GM21381 (cell line): Measurements from ENCODE around the gene ZBTB8A.
A peak's percentile ranks its signal among the peaks of the same experiment; 100 is the strongest.
"Not testable (repeated sequence)": the region's sequence is repeated elsewhere in the genome, so short reads cannot be mapped to it uniquely, and the experiment has no call there.

Source experiments
- ATAC-seq: cut with Tn5 transposase; IDR thresholded peaks from one replicate; pipeline ENCODE4 v1.9.1; 2021; ENCODE audit warnings: mild to moderate bottlenecking, moderate library complexity; ENCODE audit not compliant: unreplicated experiment

Gene ZBTB8A

DNA sequence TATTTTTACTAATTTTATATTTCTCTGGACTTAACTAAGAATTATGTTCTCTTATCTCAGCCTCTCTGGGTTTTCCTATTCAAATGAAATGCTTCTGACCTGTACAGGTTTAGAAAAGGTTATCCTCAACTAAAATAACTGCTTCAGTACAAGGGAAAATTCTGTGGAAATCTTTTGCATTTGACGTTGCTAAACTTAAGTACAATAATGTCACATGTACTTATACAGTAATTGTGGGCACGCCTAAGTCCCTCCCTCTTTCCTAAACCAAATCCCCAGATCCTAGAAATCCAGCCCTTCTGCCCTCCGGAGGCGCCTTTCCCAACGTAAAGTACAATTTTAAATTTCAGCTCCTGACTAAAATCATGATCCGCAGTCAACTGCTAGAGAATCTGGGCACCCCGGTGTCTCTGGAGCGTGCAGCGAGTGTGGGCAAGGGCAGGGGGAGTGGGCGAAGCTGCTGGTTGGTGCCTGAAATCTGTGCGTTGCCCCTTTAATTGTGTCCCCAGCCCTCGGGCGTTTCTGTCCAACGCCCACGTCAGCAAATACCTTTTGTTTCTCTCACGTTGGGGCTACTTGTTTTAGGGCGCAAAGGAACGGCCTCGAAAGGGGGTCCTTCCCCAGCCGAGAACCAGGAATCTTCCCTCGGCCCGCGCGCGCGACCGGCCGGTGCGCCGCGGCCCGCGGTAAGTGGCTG is at the start of gene ZBTB8A:
Gene ZBTB8A, plus strand, starts transcription at position 541 of the 697 bp plus-strand sequence. CDS start 53,505 bp downstream, outside the sequence.
- ATAC-seq = no peak

DNA sequence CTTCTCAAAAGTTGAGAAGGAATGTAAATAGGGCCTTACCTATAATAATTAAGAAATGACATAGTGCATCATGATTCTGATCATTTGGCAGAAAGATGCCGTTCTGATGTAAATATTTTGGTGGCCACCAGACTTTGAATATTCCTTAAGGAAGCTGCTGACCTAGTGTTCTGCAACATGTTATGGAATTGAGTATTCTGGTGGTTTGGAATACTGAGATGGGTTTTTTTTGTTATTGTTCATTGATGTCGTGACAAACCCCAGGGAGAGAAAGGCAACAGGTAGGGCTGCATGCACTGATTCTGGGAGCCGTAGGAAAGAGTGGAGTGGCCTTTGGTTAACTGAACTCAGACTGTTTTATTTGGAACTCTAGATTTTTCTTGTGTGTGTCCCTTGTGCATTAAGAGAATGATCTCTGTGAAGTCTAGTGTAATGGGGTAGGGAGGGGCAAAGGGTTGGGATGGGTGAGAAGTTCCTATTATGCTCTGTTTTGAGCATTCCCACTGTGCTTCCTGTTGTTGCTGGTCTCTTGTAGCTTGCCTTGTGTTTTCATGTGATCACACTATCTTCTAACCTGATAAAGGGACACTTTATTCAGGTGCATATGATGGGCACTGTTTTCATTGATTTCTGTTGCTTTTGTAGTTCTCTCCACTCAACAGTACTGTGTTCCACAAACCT is 49.3 kb upstream of the ZBTB8A start:
- no peak for ATAC-seq

DNA sequence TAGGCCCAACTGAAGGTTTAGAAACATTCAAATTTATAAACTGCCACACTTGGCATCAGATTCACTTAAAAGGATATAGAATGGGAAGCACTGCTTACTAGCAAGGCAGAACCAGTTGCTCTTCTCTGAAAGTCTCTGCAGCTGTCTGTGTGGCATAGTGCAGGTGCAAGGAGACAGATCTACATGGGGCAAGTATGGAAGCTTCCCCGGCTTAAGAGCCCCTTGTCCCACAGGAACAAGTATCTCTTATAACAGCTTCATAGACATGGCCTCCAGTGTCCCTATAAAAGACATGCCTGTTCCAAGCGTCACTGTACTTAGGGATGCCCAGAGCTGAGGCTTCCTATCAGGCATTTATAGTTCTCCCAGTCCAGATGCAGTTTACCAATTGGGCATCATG is 47.8 kb upstream of the ZBTB8A start:
- no peak for ATAC-seq

DNA sequence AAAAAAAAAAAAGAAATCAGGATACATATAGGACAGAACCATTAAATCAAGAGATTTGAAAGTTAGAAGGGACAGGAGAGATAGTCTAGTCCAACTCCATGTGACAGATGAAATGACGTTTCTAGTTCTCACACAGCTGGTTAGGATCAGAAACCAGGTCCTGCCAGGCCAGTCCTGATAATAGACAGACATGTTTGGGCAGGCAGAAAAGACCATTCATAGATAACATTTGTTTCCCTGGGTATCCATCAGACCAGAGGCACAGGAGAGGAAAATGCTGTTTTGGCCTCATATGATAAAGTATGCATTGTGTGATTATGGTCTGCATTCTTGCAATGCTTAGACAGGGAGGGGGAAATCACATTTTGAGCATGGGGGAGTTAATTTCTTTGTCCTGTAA is 45.0 kb upstream of the ZBTB8A start:
- no peak for ATAC-seq

DNA sequence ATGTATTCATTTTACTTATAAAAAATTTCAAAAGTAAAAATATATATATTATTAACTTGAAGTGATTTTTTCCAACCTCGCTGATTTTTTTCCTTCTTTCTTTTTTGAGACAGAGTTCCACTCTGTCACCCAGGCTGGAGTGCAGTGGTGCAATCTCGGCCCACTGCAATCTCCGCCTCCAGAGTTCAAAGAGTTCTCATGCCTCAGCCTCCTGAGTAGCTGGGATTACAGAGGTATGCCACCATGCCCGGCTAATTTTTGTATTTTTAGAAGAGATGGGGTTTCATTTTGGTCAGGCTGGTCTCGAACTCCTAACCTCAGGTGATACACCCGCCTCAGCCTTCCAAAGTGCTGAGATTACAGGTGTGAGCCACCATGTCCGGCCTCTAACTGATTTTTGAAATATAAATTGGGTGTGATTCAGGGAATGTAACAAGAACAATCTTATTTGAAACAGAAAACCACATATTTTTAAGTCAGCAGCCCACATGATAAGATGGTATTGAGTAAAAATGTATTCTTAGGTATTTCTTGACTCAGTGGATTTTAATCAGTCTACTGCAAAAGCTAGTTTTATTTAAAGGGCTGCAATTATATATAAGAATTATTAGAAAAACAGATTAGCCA is 44.4 kb upstream of the ZBTB8A start:
- no peak for ATAC-seq

DNA sequence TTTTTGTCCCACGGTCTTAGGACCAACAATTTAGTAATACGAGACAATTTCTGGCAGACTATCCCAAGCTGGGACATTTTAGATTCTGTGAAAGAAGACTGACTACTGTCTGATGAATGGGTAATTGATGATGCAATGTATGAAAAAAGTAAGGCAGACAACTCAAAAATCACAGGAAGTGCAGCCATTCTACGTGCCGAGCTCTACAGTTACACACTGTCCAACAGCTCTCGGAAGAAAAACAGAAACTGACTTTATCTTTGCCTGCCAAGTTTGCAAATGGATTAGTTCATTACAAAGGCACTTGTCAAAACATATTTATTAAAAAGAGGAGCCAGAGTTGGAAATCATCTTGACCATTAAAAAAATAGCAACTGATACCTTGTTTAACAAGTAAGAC is 43.1 kb upstream of the ZBTB8A start:
- ATAC-seq = no peak

DNA sequence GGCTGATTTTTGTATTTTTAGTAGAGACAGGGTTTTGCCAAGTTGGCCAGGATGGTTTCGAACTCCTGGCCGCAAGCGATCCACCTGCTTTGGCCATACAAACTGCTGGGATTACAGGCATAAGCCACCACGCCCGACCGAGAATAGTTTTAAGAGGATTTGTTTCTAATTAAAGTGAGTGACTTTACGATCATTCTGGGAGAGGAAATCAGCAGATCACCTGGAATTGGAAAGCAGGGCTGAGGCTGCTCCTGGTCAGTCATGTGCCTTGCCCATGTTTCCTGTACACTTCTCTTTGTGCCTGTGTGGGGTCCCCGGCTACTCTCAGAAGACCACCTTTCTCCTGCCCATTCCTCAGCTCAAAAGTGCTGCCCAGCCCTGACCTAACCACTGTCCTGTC is 40.5 kb upstream of the ZBTB8A start:
- ATAC-seq = no peak

DNA sequence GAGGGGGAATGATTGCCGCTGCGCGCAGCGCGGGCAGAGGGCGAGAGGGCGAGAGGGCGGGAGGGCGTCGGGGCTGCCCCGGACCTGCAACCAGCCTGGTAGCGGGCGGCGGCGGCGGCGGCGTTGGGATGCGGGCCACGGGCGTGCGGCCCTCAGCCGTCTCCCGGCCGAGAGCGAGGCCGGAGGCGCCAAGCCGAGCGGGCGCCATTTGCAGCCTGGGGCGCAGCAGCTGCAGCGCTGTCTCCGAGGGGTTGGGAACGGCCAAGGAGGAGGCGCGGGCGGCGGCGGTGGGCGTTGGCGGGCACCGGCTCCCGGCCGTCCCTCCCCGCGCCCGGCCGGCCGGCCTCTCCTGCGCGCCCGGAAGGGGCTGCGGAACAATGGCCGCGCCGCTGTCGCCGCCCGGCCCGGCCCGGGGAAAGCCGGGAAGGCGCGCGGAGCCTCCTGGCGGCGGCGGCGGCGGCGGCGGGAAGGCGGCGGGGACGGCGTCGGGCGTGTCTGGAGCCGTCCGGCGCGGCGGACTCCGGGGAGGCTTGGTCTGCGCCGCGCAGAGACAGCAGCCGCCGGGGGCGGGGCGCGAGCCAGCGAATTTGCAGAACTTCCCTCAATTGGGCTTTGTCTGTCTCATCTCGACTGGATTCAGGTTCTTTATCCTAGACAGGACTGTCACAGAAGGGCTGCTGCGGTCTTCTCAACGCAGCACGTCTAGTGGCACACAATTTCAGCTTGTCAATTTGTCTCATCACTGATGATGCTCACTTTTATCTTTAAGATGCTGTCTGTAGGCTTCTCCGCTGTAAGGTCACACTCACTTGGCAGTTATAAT is 38.6 kb upstream of the ZBTB8A start:
- peak; percentile 60 for ATAC-seq

DNA sequence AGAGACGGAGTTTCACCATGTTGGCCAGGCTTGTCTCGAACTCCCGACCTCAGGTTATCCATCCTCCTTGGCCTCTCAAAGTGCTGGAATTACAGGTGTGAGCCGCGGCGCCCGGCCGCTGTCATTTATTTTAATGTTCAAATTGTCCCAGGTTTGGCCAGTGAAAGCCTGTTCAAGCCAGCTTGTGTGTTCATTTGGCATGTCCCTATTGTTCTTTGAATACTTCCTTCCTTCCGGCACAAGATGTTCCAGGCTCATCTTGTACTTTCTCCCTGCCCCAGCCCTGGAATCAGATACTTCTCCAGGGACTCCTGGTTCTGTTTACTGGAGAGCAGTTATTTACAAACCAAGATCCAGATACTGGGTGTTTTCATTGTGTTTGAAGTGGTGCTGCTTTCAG is 37.4 kb upstream of the ZBTB8A start:
- ATAC-seq = no peak

DNA sequence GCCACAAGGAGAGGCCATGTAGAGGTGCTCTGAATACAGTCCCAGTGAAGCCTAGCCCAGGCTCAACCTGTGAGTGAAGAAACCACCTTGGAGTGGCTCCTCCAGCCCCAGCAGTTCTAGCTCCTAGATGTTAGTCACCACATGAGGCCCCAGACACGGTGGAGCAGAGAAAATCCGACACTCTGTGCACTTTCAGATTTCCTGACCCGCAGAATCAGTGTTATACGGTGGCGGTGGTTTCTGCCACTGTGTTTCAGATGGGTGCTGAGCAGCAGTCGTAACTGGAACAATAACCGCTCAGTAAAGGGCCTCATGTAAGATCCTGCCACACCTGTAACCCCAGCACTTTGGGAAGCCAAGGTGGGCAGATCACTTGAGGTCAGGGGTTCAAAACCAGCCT is 36.1 kb upstream of the ZBTB8A start:
- ATAC-seq = no peak

DNA sequence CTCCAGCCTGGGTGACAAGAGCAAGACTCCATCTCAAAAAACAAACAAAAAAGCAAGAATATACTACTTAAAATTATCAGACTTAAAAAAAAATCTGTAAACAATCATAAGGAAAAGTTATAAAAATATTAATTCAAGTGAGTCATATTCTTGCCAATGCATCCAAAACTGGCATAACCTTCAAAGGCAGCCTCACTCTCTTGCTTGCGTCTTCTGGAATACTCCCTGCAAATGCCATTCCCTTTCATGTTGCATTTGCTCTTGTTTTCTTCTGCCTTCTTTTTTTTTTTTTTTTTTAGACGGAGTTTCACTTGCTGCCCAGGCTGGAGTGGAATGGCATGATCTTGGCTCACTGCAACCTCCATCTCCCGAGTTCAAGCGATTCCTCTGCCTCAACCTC is 32.2 kb upstream of the ZBTB8A start:
- ATAC-seq = no peak

DNA sequence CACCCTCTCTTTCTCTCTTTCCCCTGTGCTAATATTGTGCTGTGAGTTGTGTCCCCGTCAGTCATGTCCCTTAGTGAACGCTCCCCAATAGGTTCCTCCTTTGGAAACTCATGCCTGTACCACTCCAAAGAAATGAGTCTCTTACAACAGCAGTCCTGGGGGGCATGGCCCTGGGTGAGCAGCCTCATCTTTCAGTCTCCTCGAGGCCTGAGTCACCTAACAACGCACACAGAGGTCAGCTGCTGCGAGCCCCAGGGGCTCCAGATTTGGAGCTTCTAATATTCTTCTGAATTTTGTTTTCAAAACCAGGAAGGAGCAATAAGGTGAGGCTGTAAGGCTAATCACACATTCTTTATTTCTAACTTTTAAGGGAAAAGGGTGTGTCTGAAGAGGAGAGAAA is 30.5 kb upstream of the ZBTB8A start:
- no peak for ATAC-seq

DNA sequence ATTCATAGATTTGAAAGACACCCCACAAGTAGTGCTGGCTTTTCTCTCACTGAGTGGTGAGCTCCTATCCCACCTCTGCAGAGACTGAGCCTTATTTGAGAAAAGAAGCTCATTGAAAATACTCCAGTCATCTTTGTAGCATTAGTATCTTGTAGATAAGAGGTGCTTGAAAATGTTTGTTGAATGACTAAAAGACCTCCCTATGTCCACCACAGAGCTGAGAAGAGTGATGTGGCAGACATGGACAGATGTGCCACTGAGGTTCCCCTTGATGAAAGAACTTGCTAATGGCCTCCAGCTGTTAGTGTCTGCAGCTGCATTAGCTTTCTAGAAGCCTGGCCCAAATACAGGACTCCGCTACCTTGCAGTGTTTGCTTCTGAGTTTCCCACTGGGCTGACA is 29.3 kb upstream of the ZBTB8A start:
- ATAC-seq = no peak

DNA sequence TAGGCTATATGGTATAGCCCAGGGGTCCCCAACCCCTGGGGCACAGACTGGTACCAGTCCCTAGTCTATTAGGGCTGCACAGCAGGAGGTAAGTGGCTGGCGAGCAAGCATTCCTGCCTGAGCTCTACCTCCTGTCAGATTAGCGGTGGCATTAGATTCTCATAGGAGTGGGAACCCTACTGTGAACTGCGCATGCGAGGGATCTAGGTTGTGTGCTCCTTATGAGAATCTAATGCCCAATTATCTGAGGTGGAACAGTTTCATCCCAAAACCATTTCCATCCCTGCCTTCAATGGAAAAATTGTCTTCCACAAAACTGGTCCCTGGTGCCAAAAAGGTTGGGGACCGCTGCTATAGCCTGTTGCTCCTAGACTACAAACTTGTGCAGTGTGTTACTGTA is 22.8 kb upstream of the ZBTB8A start:
- ATAC-seq = no peak

DNA sequence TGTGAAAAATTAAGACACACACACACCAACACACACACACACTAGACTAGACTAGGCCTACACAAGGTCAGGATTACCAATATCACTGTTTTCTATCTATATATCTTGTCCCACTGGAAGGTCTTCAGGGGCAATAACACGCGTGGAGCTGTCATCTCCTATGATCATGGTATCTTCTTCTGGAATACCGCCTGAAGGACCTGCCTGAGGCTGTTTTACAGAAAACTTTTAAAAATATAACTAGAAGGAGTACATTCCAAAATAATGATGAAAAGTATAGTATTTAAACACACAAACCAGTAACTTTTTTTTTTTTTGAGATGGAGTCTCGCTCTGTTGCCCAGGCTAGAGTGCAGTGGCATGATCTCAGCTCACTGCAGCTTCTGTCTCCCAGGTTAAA is 20.3 kb upstream of the ZBTB8A start:
- ATAC-seq = no peak

DNA sequence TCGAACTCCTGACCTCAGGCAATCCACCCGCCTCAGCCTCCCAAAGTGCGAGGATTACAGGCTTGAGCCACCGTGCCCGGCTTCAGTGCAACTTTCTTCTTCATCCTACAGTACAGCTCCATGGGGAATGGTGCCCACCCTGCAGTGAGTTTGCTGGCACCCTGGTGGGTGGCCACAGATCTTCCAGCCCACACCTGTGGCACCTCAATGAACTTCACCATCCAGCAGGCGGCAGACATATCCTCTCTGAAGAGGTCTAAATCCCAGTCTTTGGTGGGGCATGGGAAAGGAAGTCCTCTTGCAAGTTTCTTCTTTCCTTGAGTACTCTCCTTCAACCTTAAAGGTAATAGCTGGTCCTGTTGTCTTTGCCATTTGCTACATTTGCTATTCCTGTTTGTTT is 18.1 kb upstream of the ZBTB8A start:
- no peak for ATAC-seq

DNA sequence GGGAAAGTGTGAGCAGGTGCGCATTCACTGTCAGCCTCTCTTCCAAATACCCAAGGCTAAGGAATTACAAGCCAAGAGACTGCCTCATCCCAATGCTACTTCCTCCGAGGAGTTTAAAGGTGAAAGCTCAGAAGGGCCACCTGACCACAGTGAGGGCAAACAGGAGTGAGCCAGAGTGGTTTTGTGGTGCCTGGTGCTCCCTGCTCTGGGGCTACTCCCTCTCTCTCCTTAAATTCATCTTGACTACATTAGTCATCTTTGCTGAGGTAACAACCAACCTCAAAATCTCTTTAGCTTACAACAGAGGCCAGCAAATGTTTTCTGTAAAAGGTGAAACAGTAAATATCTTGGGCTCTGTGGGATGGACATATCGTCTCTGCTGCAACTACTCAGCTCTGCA is 14.2 kb upstream of the ZBTB8A start:
- ATAC-seq = no peak

DNA sequence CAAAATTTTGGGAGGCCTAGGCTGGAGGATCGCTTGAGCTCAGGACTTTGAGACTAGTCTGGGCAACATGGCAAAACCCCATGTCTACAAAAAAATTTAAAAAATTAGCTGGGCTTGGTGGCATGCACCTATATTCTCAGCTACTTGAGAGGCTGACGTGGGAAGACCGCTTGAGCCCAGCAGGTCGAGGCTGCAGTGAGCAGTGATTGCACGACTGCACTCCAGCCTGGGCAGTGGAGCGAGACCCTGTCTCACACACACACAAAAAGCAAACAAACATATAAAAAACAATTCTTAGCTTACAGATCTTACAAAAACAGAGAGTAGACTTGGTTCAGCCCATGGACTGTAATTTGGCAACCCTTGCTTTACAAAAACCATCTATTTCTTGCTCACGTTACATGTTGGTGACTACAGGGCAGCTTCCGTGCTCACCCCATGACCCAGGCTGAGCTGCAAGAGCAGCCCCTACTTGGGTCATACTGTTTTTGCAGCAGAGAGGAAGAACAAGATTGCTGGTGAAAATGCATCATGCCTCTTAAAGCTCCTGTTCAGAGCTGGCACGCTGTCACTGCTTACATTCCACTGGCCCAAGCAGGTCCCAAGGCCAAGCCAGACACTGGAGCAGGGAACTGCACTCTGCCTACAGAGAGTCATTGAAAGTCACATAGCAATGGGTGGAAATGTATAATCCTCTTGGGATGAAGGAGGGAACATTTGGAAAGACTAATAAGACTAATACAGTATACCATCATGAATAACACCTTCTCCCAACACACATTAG is 13.4 kb upstream of the ZBTB8A start:
- no peak for ATAC-seq

DNA sequence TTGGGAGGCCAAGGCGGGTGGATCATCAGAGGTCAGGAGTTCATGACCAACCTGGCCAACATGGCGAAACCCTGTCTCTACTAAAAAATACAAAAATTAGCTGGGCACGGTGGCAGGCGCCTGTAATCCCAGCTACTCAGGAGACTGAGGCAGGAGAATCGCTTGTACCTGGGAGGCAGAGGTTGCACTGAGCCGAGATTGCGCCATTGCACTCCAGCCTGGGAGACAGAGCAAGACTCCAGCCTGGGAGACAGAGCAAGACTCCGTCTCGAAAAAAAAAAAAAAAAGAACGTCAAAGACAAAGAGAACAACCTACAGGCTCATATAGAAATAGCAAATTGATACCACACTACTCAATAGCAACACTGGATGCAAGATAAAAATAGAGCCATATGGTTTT is 10.7 kb upstream of the ZBTB8A start:
- not testable (repeated sequence) for ATAC-seq

DNA sequence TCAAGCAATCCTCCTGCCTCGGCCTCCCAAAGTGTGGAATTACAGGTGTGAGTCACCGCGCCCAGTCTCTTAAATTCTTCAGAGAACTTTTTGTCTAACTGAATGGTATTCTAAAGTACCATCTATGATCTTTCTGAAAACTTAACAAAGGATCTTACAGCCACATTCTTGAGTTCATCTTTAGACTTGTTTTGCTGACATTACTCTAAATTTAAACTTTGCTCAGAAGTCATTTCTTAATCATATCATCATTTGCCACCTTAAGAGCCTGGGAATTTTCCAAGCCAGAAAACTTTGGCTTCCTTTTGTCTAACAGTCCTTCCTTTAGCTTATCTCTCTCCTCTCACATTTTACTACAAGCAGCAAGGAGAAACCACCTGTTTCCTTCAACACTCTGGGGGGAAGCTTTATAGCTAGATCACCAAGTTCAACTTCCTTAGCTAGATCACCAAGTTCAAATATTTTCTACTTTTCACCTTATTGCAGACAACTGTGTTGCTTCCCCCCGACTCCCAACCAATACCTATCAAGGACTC is 5.4 kb upstream of the ZBTB8A start:
- ATAC-seq = no peak
